ENCODE results near the gene KRTAP5-5.

GRCh38 chr11:1656061-1656441 is 26.5 kb downstream of the KRTAP5-5 start:
- TF ChIP-seq EZH2 (IDR thresholded peaks at IDR 0.05; ENCODE audit: borderline replicate concordance, low read depth, low read length, severe bottlenecking) = no peak
- TF ChIP-seq, protein P1, sequence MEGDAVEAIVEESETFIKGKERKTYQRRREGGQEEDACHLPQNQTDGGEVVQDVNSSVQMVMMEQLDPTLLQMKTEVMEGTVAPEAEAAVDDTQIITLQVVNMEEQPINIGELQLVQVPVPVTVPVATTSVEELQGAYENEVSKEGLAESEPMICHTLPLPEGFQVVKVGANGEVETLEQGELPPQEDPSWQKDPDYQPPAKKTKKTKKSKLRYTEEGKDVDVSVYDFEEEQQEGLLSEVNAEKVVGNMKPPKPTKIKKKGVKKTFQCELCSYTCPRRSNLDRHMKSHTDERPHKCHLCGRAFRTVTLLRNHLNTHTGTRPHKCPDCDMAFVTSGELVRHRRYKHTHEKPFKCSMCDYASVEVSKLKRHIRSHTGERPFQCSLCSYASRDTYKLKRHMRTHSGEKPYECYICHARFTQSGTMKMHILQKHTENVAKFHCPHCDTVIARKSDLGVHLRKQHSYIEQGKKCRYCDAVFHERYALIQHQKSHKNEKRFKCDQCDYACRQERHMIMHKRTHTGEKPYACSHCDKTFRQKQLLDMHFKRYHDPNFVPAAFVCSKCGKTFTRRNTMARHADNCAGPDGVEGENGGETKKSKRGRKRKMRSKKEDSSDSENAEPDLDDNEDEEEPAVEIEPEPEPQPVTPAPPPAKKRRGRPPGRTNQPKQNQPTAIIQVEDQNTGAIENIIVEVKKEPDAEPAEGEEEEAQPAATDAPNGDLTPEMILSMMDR (IDR thresholded peaks at IDR 0.05; ENCODE audit: extremely low read depth in 1 of 2, insufficient read depth in 1 of 2, low read depth in 1 of 2, low read length in 2 of 2) = no peak
- no peak for TF ChIP-seq GATA2 (IDR thresholded peaks at IDR 0.05; ENCODE audit: insufficient read depth, insufficient read length, low read depth, low read length)
- no peak for TF ChIP-seq MAX (IDR thresholded peaks at IDR 0.05; ENCODE audit: insufficient read depth, insufficient read length)
- TF ChIP-seq FOS (IDR thresholded peaks at IDR 0.05; ENCODE audit: borderline replicate concordance, insufficient read depth, low read length) = no peak
- TF ChIP-seq POLR2A (IDR thresholded peaks at IDR 0.05; ENCODE audit: low read depth, low read length) = no peak
- TF ChIP-seq POLR2AphosphoS5 (IDR thresholded peaks at IDR 0.05; ENCODE audit: insufficient read depth, low read depth, low read length) = no peak
- TF ChIP-seq JUN (IDR thresholded peaks at IDR 0.05; ENCODE audit: borderline replicate concordance, insufficient read depth, insufficient read length, low read depth) = no peak
